Caco-2 (cell line): Measurements from ENCODE around the gene ZBTB39. TPM values are rescaled to one million over a fixed set of nuclear protein-coding genes. Genes with fewer than 3 reads are reported as not detected.

Experiments
- BruUV-seq: library from RNA; stranded (reverse); fragments of 400-500 nt; replicated peaks from 2 replicates; lab custom pipeline; 2021; lab: Mats Ljungman, UMichigan
- CTCF ChIA-PET: fragments of 300-600 bp; sonication (Branson Sonifier 250); formaldehyde crosslinking; loops from one replicate; lab custom pipeline; 2022; ENCODE audit warnings: antibody characterized with exemption; lab: Charles Lee
- POLR2A ChIA-PET: fragments of 300-600 bp; sonication (Branson Sonifier 250); formaldehyde crosslinking; loops from one replicate; lab custom pipeline; 2022; ENCODE audit warnings: antibody characterized with exemption; lab: Charles Lee
- DNase-seq, 2 experiments: peaks; one replicate each; pipeline versions ENCODE4 v3.0.0 to v3.0.0-alpha.2; 2020 to 2022
- H3K27me3 ChIP-seq: replicated peaks from 2 replicates; pipeline ENCODE4 v1.6.0; 2011; ENCODE audit warnings: low read length; ENCODE audit not compliant: control insufficient read depth, insufficient read depth
- H3K36me3 ChIP-seq: 2 replicates; pipeline ENCODE4 v1.5.1; 2011; ENCODE audit warnings: low read length; ENCODE audit not compliant: control insufficient read depth, insufficient read depth
- H3K4me1 ChIP-seq: fragments of 250-450 bp; sonication (Bioruptor Pico); 2 replicates; pipeline ENCODE4 v1.5.1; 2020; ENCODE audit warnings: mild to moderate bottlenecking
- H3K4me3 ChIP-seq: 2 replicates; pipeline ENCODE4 v1.5.1; 2011; ENCODE audit warnings: low read depth, mild to moderate bottlenecking, control low read depth, low read length
- H3K9me3 ChIP-seq: fragments of 250-450 bp; sonication (Bioruptor Pico); 2 replicates; pipeline ENCODE4 v1.5.1; 2020; ENCODE audit warnings: mild to moderate bottlenecking, moderate library complexity
- H3K27ac Mint-ChIP-seq: one replicate; pipeline ENCODE4 v1.8.0; 2022; ENCODE audit warnings: mixed read lengths; ENCODE audit not compliant: unreplicated experiment
- H3K27me3 Mint-ChIP-seq: one replicate; pipeline ENCODE4 v1.8.0; 2022; ENCODE audit warnings: mixed read lengths; ENCODE audit not compliant: insufficient read depth, unreplicated experiment
- H3K36me3 Mint-ChIP-seq: one replicate; pipeline ENCODE4 v1.8.0; 2022; ENCODE audit warnings: mild to moderate bottlenecking, mixed read lengths; ENCODE audit not compliant: insufficient read depth, unreplicated experiment
- H3K4me1 Mint-ChIP-seq: one replicate; pipeline ENCODE4 v1.8.0; 2022; ENCODE audit warnings: low read depth, mixed read lengths; ENCODE audit not compliant: unreplicated experiment
- H3K4me3 Mint-ChIP-seq: one replicate; pipeline ENCODE4 v1.8.0; 2022; ENCODE audit warnings: mild to moderate bottlenecking, moderate library complexity, mixed read lengths; ENCODE audit not compliant: unreplicated experiment
- H3K9me3 Mint-ChIP-seq: one replicate; pipeline ENCODE4 v1.8.0; 2022; ENCODE audit warnings: mixed read lengths; ENCODE audit not compliant: unreplicated experiment
- CTCF ChIP-seq, 2 experiments: fragments of 200-600 bp in 1 of 2; IDR thresholded peaks; 1 replicate in 1 of 2; 2 replicates in 1 of 2; pipeline versions ENCODE4 v1.5.1 to v1.8.0; 2011 to 2022; ENCODE audit warnings: antibody characterized with exemption in 1 of 2, control low read depth in 1 of 2, inconsistent platforms in 1 of 2, low read depth in 1 of 2, low read length in 1 of 2, mild to moderate bottlenecking in 1 of 2, moderate library complexity in 1 of 2; ENCODE audit not compliant: insufficient read depth in 1 of 2, severe bottlenecking in 1 of 2, unreplicated experiment in 1 of 2
- intact Hi-C: fragments of 100-400 bp; cut with micrococcal nuclease; formaldehyde crosslinking; loops from one replicate; pipeline ENCODE4 v1.10.0; 2022; ENCODE audit not compliant: unreplicated experiment
- total RNA-seq: library from RNA; stranded (reverse); gene quantifications from 2 replicates; pipeline ENCODE4 v1.2.3, GENCODE V29; 2022

ZBTB39 gene
- total RNA-seq, 1 experiment from 2014 or later, result 12.8 TPM

GRCh38 chr12:57048423-57049118, 42.2 kb upstream of the ZBTB39 start:
- BruUV-seq, result no TSS peak
- no peak for TF ChIP-seq CTCF (IDR thresholded peaks at IDR 0.05; ENCODE audit: insufficient read depth in 1 of 2, low read depth in 1 of 2, low read length in 1 of 2, severe bottlenecking in 1 of 2, unreplicated experiment in 1 of 2)
- intact Hi-C loops, result no loop called here
- Histone ChIP-seq H3K9me3 (no peaks in the 10 kb centered on the region), H3K27me3 (no peaks in the 10 kb centered on the region), H3K36me3 (peaks cover 5% of the 10 kb centered on the region; the same call in 1 of the 2 replicates), H3K4me3 (peak overlapping the region; percentile 25), H3K4me1 (peaks cover 22% of the 10 kb centered on the region)
- Mint-ChIP-seq H3K4me3 (peak overlapping the region; percentile 57), H3K36me3 (no peaks in the 10 kb centered on the region), H3K27me3 (no peaks in the 10 kb centered on the region), H3K9me3 (no peaks in the 10 kb centered on the region), H3K4me1 (peaks cover 28% of the 10 kb centered on the region), H3K27ac (no peak overlapping the region)
- ChIA-PET POLR2A (no interaction called here), CTCF (interaction anchor here (0.6 to 1.7 kb wide), 3 partner anchors 18 to 63 kb away, joined by 3 to 6 read pairs (median 5); no protein-coding TSS in a partner anchor)
- no peak for DNase-seq

- no TSS peak for BruUV-seq
- H3K27me3 ChIP-seq, result no peaks in the 10 kb centered on the region
Observed at GRCh38 chr12:57047981-57048380, 41.6 kb upstream of the ZBTB39 start.

More at GRCh38 chr12:57047981-57048380, 41.6 kb upstream of the ZBTB39 start:
- H3K9me3 Mint-ChIP-seq, result no peaks in the 10 kb centered on the region
- H3K4me1 Mint-ChIP-seq, result peaks cover 28% of the 10 kb centered on the region
- no peaks in the 10 kb centered on the region for H3K36me3 Mint-ChIP-seq
- DNase-seq, result no peak
- H3K9me3 ChIP-seq, result no peaks in the 10 kb centered on the region
- H3K27ac Mint-ChIP-seq, result no peak overlapping the region
- TF ChIP-seq CTCF (IDR thresholded peaks at IDR 0.05; ENCODE audit: insufficient read depth in 1 of 2, low read depth in 1 of 2, low read length in 1 of 2, severe bottlenecking in 1 of 2, unreplicated experiment in 1 of 2), result no peak
- peak overlapping the region; percentile 57 for H3K4me3 Mint-ChIP-seq
- peaks cover 22% of the 10 kb centered on the region for H3K4me1 ChIP-seq
- CTCF ChIA-PET, result interaction anchor here (0.7 kb wide), 1 partner anchor 64 kb away, joined by 6 read pairs; no protein-coding TSS in a partner anchor
- intact Hi-C loops, result no loop called here
- peak overlapping the region; percentile 25; the same call in 1 of the 2 replicates for H3K4me3 ChIP-seq
- H3K36me3 ChIP-seq, result peaks cover 5% of the 10 kb centered on the region; the same call in 1 of the 2 replicates
- no peaks in the 10 kb centered on the region for H3K27me3 Mint-ChIP-seq
- POLR2A ChIA-PET, result no interaction called here
